ENCODE data around the gene TTC21B. TPM values are rescaled to one million over a fixed set of nuclear protein-coding genes. Genes with fewer than 3 reads are reported as not detected.
"Not testable (repeated sequence)": the region's sequence is repeated elsewhere in the genome, so short reads cannot be mapped to it uniquely, and the experiment has no call there.

The TTC21B gene
- total RNA-seq, 4 donors from 2014 or later: 11.9 to 33.8 (median 23.0) TPM

GRCh38 chr2:165870346-165870745, 83.2 kb downstream of the TTC21B start:
- Histone ChIP-seq H3K36me3 (peaks cover 0 to 3% (median 0%) of the 10 kb centered on the region in 4 donors), H3K27me3 (no peaks in the 10 kb centered on the region), H3K4me3 (no peak overlapping the region), H3K4me1 (peaks cover 0 to 13% (median 0%) of the 10 kb centered on the region in 4 donors), H3K9me3 (no peaks in the 10 kb centered on the region), H3K27ac (peak overlapping the region in 2 of 4 donors; percentile 26 to 49)
- intact Hi-C loops (cut with DNase I; ENCODE audit: low total_unique reads) (no loop called here), in situ Hi-C loops (cut with MboI; ENCODE audit: low pct_ligation_motif_present in 1 of 4, low pct_unique_long_range_greater_than_20kb in 1 of 4, low sequenced_read_pairs in 3 of 4) (loop anchor here in 3 of 4 donors (25.0 kb wide), 1 partner anchor 458 kb away; no protein-coding TSS in a partner anchor)
- 78 to 93% methylated on average over 6 of the region's 6 CpGs for WGBS, 2 donors (ENCODE audit: low coverage in 1 of 2)
- TF ChIP-seq POLR2AphosphoS5 (IDR thresholded peaks at IDR 0.05) (no peak), EP300 (IDR thresholded peaks at IDR 0.05; ENCODE audit: low read depth) (no peak)
- TF ChIP-seq, protein P1, sequence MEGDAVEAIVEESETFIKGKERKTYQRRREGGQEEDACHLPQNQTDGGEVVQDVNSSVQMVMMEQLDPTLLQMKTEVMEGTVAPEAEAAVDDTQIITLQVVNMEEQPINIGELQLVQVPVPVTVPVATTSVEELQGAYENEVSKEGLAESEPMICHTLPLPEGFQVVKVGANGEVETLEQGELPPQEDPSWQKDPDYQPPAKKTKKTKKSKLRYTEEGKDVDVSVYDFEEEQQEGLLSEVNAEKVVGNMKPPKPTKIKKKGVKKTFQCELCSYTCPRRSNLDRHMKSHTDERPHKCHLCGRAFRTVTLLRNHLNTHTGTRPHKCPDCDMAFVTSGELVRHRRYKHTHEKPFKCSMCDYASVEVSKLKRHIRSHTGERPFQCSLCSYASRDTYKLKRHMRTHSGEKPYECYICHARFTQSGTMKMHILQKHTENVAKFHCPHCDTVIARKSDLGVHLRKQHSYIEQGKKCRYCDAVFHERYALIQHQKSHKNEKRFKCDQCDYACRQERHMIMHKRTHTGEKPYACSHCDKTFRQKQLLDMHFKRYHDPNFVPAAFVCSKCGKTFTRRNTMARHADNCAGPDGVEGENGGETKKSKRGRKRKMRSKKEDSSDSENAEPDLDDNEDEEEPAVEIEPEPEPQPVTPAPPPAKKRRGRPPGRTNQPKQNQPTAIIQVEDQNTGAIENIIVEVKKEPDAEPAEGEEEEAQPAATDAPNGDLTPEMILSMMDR (IDR thresholded peaks at IDR 0.05): no peak
- no peak for DNase-seq

- H3K27ac ChIP-seq: no peak overlapping the region
- intact Hi-C loops (cut with DNase I; ENCODE audit: low total_unique reads) (no loop called here), in situ Hi-C loops (cut with MboI; ENCODE audit: low pct_ligation_motif_present in 1 of 4, low pct_unique_long_range_greater_than_20kb in 1 of 4, low sequenced_read_pairs in 3 of 4) (loop anchor here in 3 of 4 donors (25.0 kb wide), 1 partner anchor 456 kb away; no protein-coding TSS in a partner anchor)
- no peaks in the 10 kb centered on the region for H3K9me3 ChIP-seq
- DNase-seq: no peak
- 65 to 67% methylated on average over 4 of the region's 4 CpGs for WGBS, 2 donors (ENCODE audit: low coverage in 1 of 2)
- H3K4me1 ChIP-seq: peaks cover 0 to 13% (median 0%) of the 10 kb centered on the region in 4 donors
- H3K4me3 ChIP-seq: no peak overlapping the region
- no peaks in the 10 kb centered on the region for H3K27me3 ChIP-seq
- TF ChIP-seq POLR2A (IDR thresholded peaks at IDR 0.05) (no peak), POLR2AphosphoS5 (IDR thresholded peaks at IDR 0.05) (no peak), EP300 (IDR thresholded peaks at IDR 0.05; ENCODE audit: low read depth) (no peak)
- TF ChIP-seq, protein P1 (IDR thresholded peaks at IDR 0.05): no peak
- H3K36me3 ChIP-seq: peaks cover 0 to 1% (median 0%) of the 10 kb centered on the region in 4 donors
These were observed 85.4 kb downstream of the TTC21B start for GRCh38 chr2:165868211-165868610.

- no peak for DNase-seq
- WGBS, 2 donors (ENCODE audit: low coverage in 1 of 2): 71 to 72% methylated on average over 6 of the region's 6 CpGs
- Histone ChIP-seq H3K27me3 (no peaks in the 10 kb centered on the region), H3K36me3 (no peaks in the 10 kb centered on the region), H3K9me3 (peaks cover 0 to 3% of the 10 kb centered on the region in 2 donors), H3K4me3 (no peak overlapping the region), H3K27ac (no peak overlapping the region), H3K4me1 (no peaks in the 10 kb centered on the region)
- TF ChIP-seq POLR2A (IDR thresholded peaks at IDR 0.05): no peak
- no peak for TF ChIP-seq EP300 (IDR thresholded peaks at IDR 0.05; ENCODE audit: low read depth)
- TF ChIP-seq, protein P1 (IDR thresholded peaks at IDR 0.05): no peak
- TF ChIP-seq POLR2AphosphoS5 (IDR thresholded peaks at IDR 0.05): no peak
- in situ Hi-C loops (cut with MboI; ENCODE audit: low pct_ligation_motif_present in 1 of 4, low pct_unique_long_range_greater_than_20kb in 1 of 4, low sequenced_read_pairs in 3 of 4): loop anchor here in 3 of 4 donors (25.0 kb wide), 1 partner anchor 452 kb away; no protein-coding TSS in a partner anchor
- intact Hi-C loops (cut with DNase I; ENCODE audit: low total_unique reads): no loop called here
These were observed 89.3 kb downstream of the TTC21B start for GRCh38 chr2:165864296-165864695.

DNA sequence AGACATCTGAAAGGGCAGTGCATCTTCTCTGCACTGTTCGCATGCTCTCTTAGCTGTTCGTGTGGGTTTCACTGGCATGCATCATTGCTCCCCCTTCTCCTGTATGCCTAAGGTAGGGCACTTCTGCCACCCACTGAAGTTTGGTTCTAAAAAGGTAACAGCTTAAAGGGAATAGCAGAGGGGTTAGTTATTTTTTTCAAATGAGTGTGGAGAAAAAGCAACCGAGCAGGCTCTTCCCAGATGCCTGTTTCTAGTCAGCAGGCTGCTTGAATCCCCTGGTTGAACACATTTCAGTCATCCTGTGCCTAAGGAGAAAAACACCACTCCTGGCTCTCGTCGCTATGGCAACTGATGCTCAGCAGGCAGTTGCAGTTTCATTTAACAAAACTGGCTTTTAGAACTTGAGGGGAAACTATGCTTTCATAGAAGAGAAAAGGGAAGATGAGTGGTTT, 89.7 kb downstream of the TTC21B start:
- in situ Hi-C loops (cut with MboI; ENCODE audit: low pct_ligation_motif_present in 1 of 4, low pct_unique_long_range_greater_than_20kb in 1 of 4, low sequenced_read_pairs in 3 of 4): loop anchor here in 3 of 4 donors (25.0 kb wide), 1 partner anchor 452 kb away; no protein-coding TSS in a partner anchor
- peaks cover 0 to 3% of the 10 kb centered on the region in 2 donors for H3K9me3 ChIP-seq

GRCh38 chr2:165861083-165861482, 92.5 kb downstream of the TTC21B start:
- H3K4me3 ChIP-seq: not testable (repeated sequence)

More for the DNA sequence above, 89.7 kb downstream of the TTC21B start:
- intact Hi-C loops (cut with DNase I; ENCODE audit: low total_unique reads): no loop called here
- Histone ChIP-seq H3K4me3 (no peak overlapping the region), H3K4me1 (no peaks in the 10 kb centered on the region), H3K27me3 (no peaks in the 10 kb centered on the region), H3K27ac (no peak overlapping the region), H3K36me3 (no peaks in the 10 kb centered on the region)
- WGBS, 2 donors (ENCODE audit: low coverage in 1 of 2): 77 to 80% methylated on average over 1 to 5 of the region's 5 CpGs
- TF ChIP-seq POLR2AphosphoS5 (IDR thresholded peaks at IDR 0.05) (no peak), POLR2A (IDR thresholded peaks at IDR 0.05) (no peak)
- TF ChIP-seq, protein P1 (IDR thresholded peaks at IDR 0.05): no peak
- no peak for DNase-seq

DNA sequence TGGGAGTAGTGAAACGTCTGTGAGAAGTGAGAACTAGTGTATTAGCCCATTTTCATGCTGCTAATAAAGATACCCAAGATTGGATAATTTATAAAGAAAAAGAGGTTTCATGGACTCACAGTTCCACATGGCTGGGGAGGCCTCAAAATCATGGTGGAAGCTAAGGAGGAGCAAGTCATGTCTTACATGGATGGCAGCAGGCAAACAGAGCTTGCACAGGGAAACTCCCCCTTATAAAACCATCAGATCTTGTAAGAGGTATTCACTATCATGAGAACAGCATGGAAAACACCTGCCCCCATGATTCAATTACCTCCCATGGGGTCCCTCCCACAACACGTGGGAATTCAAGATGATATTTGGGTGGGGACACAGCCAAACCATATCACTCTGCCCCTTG, 93.9 kb downstream of the TTC21B start:
- in situ Hi-C loops (cut with MboI; ENCODE audit: low pct_ligation_motif_present in 1 of 4, low pct_unique_long_range_greater_than_20kb in 1 of 4, low sequenced_read_pairs in 3 of 4): loop anchor here in 3 of 4 donors (25.0 kb wide), 1 partner anchor 447 kb away; no protein-coding TSS in a partner anchor
- H3K27me3 ChIP-seq; H3K27ac ChIP-seq; H3K4me3 ChIP-seq; DNase-seq; H3K4me1 ChIP-seq; H3K36me3 ChIP-seq; intact Hi-C loops (cut with DNase I; ENCODE audit: low total_unique reads); H3K9me3 ChIP-seq: not testable (repeated sequence)
- 67% methylated on average over 2 of the region's 2 CpGs; no CpG with 5 or more reads in 1 of the 2 donors for WGBS, 2 donors (ENCODE audit: low coverage in 1 of 2)

More at GRCh38 chr2:165861083-165861482, 92.5 kb downstream of the TTC21B start:
- H3K9me3 ChIP-seq; H3K27me3 ChIP-seq; intact Hi-C loops (cut with DNase I; ENCODE audit: low total_unique reads); DNase-seq; H3K27ac ChIP-seq; H3K36me3 ChIP-seq; H3K4me1 ChIP-seq: not testable (repeated sequence)
- WGBS, 2 donors (ENCODE audit: low coverage in 1 of 2): 100% methylated on average over 2 of the region's 2 CpGs; no CpG with 5 or more reads in 1 of the 2 donors
- in situ Hi-C loops (cut with MboI; ENCODE audit: low pct_ligation_motif_present in 1 of 4, low pct_unique_long_range_greater_than_20kb in 1 of 4, low sequenced_read_pairs in 3 of 4): loop anchor here in 3 of 4 donors (25.0 kb wide), 1 partner anchor 449 kb away; no protein-coding TSS in a partner anchor
